Stimulated activated CD4-positive, alpha-beta T cell treated with anti-CD3 and anti-CD28 coated beads, Interleukin-15, amount 100 ng/mL, for 48 hours (primary cell): Measurements from ENCODE around the gene RPS4Y1.
"Not testable (repeated sequence)": the region's sequence is repeated elsewhere in the genome, so short reads cannot be mapped to it uniquely, and the experiment has no call there.

Experiments
- DNase-seq, 2 donors: peaks; one replicate each; pipeline ENCODE4 v3.0.0-alpha.2; 2020; ENCODE audit warnings: low read depth in 2 of 2

The RPS4Y1 gene

GRCh38 chrY:2841471-2841893 lies at the start of gene RPS4Y1:
RPS4Y1 (plus strand) TSS chrY:2841602; CDS start chrY:2841625, 23 bp downstream.
- DNase-seq, result peak in 1 of 2 donors; percentile 19

DNA sequence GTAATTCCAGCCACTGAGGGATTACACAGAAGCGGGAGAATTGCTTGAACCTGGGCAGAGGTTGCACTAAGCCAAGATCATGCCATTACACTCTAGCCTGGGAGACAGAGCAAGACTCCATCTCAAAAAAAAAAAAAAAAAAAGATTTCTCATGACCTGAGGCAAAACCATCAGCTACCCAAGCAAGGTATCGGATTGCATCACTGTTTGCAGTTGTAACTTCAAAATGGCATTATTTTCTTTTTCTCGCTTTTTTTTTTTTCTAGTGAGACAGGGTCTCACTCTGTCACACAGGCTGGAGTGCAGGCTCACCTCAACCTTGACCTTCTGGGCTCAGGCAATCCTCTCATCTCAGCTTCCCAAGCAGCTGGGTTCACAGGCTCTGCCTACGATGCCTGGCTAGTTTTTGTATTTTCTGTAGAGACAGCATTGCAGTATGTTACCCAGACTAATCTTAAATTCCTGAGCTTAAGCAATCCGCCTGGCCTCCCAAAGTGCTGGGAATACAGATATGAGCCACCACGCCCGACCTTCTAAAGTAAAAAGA lies 44.4 kb upstream of the RPS4Y1 start:
- DNase-seq, result no peak

- no peak for DNase-seq
Measured at GRCh38 chrY:2797991-2798390, 43.4 kb upstream of the RPS4Y1 start.

DNA sequence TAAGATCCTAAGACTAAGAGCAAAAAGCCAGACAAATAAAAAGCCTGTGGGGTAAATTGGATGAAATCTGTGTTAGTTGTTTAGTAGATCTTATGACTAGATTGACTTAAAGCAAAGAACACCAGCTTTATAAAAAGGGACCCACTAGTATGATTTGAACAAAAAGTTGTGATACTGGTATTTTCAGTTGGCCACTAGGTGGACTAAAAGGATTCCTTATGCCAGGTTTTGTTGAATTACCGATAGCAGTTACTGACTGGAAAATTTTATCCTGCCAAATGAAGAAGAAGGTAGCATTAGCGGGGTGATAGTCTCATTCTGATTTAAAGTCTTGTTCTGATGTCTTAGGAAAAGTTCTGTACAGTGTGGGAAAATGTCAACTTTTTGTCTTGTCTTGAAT lies 41.2 kb upstream of the RPS4Y1 start:
- DNase-seq, result no peak

DNA sequence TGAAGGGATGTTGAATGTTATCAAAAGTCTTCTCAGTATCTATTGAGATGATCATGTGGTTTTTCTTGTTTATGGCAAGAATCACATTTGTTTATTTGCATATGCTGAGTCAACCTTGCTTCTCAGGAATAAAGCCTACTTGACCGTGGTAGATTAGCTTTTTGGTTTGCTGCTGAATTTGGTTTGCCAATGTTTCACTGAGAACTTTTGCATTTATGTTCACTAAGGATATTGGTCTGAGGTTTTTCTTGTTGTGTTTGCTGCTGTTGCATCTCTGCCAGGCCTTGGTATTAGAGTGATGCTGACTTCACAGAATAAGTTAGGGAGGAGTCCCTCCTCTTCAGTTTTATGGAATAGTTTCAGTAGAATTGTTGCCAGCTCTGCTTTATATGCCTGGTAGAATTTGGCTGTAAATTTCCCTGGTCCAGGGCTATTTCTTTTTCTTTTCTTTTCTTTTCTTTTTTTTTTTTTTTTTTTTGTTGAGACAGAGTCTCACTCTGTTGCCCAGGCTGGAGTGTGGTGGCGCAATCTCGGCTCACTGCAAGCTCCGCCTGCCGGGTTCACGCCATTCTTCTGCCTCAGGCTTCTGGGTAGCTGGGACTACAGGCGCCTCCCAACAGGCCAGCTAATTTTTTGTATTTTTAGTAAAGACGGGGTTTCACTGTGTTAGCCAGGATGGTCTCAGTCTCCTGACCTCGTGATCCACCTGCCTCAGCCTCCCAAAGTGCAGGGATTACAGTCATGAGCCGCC lies 24.1 kb upstream of the RPS4Y1 start:
- not testable (repeated sequence) for DNase-seq

DNA sequence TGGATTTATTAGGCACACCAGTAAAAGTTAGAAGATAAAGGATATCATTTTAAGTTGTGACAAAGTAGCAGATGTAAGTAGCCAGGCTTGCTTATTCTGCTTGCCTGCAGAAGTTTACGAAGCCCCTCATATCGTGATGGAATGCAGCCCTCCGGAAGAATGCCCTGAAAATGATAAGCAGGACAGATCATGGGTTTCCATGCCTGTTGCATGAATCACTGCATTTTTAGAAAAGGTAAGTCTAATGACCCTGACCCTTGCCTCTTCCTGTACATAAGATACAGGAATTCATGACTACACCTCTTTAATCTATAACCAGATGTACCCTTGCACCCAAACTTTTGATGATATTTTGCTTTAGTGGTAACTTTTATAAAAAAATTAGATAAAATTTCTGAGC lies 16.9 kb upstream of the RPS4Y1 start:
- no peak for DNase-seq

GRCh38 chrY:2828497-2828896 lies 12.9 kb upstream of the RPS4Y1 start:
- DNase-seq, result no peak

- DNase-seq, result no peak
Measured at GRCh38 chrY:2835230-2835629, 6.2 kb upstream of the RPS4Y1 start.

DNA sequence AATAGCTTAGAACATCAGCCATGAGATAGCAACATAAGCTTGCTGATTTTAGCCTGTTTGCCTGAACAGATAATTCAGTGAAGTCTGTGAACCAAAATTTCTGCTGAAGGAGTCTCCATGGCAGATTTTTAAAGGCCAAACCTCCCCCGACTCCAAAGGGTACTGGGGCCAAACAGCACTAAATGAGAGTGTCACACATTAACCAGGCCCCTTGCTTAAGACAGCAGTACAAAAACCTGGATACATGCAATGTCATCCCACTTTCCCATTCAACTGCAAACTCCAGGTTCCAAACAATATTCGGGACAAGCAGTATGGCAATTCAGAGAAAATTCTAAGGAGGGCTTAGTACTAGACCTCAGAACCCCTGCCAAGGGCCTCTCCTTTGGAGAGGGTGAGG lies 4.3 kb upstream of the RPS4Y1 start:
- no peak for DNase-seq

- no peak for DNase-seq
Measured at GRCh38 chrY:2837932-2838331, 3.5 kb upstream of the RPS4Y1 start.

DNA sequence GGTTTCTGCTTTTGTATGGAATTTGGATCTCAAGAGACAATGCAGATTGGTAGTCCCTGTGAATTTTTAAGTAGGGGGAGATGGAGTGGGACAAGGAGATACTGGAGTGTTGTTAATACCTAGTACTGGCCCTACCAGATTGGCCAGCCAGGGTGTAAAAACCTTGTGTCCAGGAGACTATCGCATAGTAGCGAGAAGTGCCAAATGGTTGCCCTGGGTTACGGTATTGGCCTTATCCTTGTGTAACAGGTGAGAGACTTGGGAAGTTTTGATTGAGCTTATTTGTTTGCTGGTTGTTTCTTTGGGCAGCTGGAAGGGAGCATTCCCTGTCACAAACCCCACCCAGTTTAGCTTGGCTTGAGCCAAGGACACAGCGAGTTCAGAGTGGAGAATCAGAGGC lies 5.4 kb downstream of the RPS4Y1 start:
- DNase-seq, result no peak

DNA sequence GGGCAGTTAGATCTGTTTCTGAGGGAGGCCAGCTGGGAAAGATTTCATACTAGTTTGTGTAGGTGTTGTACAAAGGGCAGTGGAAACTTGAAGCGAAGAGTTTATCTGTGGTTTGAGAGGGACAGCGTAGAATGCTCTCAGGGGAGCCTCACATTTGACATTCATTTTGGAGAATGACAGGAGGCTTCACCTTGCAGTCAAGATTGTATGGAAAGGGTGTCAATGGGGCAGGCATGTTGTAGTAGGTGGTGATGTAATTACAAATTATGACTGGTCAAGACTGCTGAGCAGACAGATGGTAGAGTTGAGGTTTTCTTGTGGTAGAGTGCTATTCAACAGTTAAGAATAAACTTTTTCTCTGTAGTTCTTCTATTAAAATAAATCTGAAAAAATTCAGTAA lies 7.0 kb downstream of the RPS4Y1 start:
- DNase-seq, result no peak

DNA sequence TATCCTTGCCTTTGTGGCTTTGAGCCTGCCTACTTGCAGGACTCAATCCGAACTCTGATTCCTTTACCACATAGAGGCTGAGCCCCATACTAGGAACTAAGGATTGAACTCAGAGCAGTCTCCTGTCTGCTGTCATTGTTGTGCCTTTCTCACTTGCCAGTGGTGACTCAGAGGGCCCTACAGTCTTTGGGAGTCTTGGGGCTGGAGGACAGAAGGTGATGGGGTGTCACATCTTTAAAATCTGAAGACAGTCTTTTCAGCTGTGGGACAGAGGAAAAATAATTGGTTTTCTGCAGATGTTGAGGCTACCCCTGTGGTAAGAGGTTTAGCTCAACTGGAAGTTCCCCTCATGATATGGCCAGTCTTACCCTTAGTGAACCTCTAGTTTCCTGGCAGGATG lies 8.0 kb downstream of the RPS4Y1 start:
- DNase-seq, result no peak

DNA sequence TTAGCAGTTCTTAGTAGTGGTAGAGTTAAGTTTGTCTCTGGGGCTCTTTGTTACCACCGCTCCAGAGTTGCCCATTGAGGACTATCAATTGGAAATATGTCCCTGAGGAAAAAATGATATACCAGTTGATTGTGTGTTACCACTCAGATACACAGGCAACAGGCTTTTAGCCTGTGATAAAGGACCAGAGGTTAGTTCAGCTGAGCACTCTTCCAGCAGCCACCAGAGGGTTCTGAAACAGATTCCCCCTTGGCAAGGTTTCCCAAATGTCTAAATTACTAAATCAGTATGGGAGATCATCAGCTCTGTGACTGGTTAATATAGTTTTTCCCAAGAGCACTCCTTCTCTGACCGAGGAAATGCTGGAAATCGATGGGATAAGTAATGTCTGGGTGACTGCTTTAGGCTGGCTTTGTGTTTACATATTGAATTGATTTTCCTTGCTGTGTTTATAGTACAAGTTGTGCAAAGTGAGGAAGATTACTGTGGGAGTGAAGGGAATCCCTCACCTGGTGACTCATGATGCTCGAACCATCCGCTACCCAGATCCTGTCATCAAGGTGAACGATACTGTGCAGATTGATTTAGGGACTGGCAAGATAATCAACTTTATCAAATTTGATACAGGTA lies 12.9 kb downstream of the RPS4Y1 start:
- DNase-seq, result no peak

DNA sequence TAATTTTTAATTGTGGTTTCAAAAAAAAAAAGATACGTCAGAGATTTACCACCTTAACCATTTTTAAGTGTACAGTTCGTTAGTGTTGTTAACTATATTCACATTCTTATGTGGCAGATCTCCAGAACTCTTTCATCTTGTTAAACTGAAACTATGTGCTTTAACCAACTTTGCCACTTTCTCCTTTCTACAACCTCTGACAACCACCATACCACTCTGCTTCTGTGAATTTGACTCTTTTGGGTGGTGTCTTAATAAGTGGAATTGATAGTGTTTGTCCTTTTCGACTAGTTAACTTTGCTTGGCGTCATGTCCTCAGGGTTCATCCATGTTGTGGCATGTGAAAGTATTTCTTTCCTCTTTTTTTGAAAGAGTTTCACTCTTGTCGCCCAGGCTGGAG lies 15.7 kb downstream of the RPS4Y1 start:
- no peak for DNase-seq

GRCh38 chrY:2857686-2858085 lies 16.3 kb downstream of the RPS4Y1 start:
- DNase-seq, result no peak

GRCh38 chrY:2859782-2860181 lies 18.4 kb downstream of the RPS4Y1 start:
- no peak for DNase-seq

- DNase-seq, result no peak
Measured at GRCh38 chrY:2860511-2860910, 19.1 kb downstream of the RPS4Y1 start.

DNA sequence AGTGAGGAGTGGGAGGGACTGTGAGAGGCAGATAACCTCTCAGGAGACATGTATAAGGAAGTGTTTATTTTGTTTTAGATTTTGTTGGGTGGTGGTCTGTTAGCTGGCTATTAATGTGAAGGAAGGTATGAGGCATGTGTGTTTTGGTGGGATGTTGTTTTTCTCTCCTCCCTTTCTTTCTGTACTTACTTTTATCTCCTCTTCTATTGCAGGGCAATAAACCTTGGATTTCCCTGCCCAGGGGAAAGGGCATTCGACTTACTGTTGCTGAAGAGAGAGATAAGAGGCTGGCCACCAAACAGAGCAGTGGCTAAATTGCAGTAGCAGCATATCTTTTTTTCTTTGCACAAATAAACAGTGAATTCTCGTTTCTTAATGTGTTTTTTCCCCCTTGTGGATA lies 25.2 kb downstream of the RPS4Y1 start:
- DNase-seq, result no peak

- DNase-seq, result no peak
Measured at GRCh38 chrY:2867469-2867868, 26.1 kb downstream of the RPS4Y1 start.

GRCh38 chrY:2868035-2868607 lies 26.7 kb downstream of the RPS4Y1 start:
- no peak for DNase-seq

GRCh38 chrY:2872234-2872633 lies 30.8 kb downstream of the RPS4Y1 start:
- DNase-seq, result not testable (repeated sequence)

GRCh38 chrY:2874211-2874610 lies 32.8 kb downstream of the RPS4Y1 start:
- no peak for DNase-seq
